ENCODE measurements around the gene TIRAP.

TIRAP gene

GRCh38 chr11:126327281-126328000 is 44.5 kb downstream of the TIRAP start:
- DNase-seq (ENCODE audit: low read depth) = no peak

GRCh38 chr11:126328001-126328390 is 45.1 kb downstream of the TIRAP start:
- no peak for DNase-seq (ENCODE audit: low read depth)

DNA sequence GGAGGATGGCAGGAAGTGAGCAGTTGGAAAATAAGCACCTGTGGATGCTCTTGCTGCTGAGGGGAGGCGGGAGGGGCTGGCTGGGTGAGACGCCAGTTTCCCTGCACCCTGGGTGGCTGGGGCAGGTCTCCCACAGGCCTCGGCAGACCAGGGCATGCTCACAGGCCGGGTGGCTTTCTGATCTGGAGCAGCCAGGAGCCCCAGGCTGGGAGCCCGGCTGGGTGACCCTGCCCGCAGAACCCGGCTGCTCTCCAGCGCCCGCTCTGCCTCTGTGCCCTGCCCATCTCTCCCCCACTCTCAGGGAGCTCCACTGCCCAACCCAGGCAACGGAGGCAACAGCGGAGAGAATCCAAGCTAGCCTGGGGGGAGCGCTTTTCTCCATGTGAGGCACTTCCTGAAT is 45.6 kb downstream of the TIRAP start:
- no peak for DNase-seq (ENCODE audit: low read depth)

GRCh38 chr11:126328938-126329643 is 46.2 kb downstream of the TIRAP start:
- DNase-seq (ENCODE audit: low read depth) = no peak

DNA sequence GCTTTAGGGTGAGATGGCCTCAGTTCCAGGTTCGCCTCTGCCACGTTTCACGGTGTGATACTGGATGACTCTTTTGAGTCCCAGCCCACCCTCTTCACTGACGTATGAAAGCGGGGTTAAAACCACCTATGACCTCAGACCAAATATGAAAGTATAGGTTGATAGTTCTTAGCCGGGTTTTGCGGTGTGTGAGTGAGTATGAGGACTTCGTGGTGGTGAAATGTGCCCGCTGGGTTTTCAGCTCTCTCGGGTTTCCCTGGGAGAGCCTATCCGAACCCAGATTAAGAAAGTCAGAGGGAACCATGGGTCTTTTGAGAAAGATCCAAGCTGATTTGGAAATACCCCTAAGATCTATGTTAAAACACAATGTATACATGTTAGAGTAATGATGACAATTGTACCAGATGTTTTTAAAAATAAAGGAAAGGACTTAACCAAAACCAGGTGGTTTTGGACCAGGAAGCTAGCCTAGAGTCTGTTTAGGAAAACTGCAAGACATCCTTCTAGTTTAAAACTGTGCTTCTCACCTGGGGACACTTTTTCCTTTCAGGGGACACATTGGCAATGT is 46.8 kb downstream of the TIRAP start:
- DNase-seq (ENCODE audit: low read depth) = no peak

GRCh38 chr11:126331286-126331685 is 48.4 kb downstream of the TIRAP start:
- no peak for DNase-seq (ENCODE audit: low read depth)

- DNase-seq (ENCODE audit: low read depth) = no peak
Measured at GRCh38 chr11:126332221-126332711, 49.4 kb downstream of the TIRAP start.

DNA sequence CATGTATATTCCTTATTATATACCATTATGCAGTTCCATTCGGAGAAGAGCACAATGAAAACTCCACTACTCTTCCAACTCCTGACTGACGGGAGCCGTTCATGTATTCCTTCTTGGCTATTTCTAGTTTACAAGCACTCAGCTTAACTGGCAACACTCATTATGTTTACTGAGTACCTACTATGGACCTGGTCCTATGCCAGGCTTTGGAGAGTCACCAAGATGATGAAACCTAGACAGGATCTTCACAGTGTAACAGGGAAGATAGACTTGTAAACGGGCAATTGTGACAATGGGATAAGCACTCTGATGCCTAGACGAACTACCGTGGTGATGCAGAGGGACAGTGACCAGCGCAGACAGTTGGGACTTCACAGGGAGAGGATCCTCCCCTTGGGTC is 50.2 kb downstream of the TIRAP start:
- no peak for DNase-seq (ENCODE audit: low read depth)

- DNase-seq (ENCODE audit: low read depth) = no peak
Measured at GRCh38 chr11:126334659-126335462, 52.0 kb downstream of the TIRAP start.

GRCh38 chr11:126335463-126335760 is 52.5 kb downstream of the TIRAP start:
- DNase-seq (ENCODE audit: low read depth) = no peak

- no peak for DNase-seq (ENCODE audit: low read depth)
Measured at GRCh38 chr11:126336138-126336541, 53.2 kb downstream of the TIRAP start.

- DNase-seq (ENCODE audit: low read depth) = no peak
Measured at GRCh38 chr11:126336671-126337101, 53.8 kb downstream of the TIRAP start.

DNA sequence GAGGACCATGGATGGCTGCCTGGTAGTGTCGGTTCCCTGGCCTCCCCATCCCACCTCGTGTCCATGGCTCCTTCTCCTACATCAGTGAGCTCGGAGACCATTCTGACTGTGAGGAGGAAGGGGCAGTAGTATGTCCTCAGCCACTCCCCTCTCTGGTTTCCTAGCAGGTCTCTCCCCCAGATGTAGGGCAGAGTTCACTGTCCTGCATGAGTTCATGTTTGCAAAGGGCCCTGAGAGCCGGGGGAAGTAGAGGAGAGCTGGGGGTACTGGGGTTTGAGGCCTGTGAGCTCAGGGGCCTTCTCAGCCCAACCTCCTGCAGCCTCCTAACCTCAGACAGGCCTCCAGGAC is 54.2 kb downstream of the TIRAP start:
- no peak for DNase-seq (ENCODE audit: low read depth)

DNA sequence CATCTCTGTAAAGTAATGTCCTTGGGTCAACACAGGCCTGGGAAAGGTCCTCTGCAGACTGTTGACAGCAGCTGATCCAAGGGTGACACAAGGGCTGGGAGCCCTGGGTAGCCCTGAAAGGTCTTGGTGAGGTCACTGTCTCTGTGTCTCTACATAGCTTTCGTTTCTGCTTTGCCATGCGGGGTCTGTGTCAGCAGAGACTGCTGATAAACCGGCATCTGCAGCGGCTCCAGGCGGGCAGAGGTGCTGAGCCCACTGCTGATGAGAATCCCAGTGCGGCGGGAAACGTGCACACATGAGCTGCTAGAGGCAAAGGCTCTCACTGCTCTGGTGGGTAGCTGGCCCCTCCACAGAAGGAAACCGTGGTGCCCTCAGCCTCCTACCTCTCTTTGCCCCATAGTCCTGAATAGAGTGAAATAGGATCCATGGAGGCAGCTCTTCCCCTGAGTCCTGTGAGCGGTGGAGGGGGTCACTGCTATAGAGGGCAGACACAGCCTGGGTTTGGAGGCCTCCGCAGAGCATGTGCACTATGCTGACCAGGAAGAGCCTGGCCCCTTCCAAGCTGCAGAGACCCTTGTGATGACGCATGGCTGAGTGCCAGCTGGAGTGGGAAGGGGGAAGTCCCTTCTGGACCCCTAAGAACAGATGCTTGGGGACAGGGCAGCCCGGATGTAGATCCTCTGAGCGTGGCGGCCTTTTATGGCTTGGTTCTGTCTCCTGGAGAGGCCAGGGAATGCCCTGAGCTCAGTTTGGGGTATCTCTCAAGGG is 54.8 kb downstream of the TIRAP start:
- DNase-seq (ENCODE audit: low read depth) = no peak

DNA sequence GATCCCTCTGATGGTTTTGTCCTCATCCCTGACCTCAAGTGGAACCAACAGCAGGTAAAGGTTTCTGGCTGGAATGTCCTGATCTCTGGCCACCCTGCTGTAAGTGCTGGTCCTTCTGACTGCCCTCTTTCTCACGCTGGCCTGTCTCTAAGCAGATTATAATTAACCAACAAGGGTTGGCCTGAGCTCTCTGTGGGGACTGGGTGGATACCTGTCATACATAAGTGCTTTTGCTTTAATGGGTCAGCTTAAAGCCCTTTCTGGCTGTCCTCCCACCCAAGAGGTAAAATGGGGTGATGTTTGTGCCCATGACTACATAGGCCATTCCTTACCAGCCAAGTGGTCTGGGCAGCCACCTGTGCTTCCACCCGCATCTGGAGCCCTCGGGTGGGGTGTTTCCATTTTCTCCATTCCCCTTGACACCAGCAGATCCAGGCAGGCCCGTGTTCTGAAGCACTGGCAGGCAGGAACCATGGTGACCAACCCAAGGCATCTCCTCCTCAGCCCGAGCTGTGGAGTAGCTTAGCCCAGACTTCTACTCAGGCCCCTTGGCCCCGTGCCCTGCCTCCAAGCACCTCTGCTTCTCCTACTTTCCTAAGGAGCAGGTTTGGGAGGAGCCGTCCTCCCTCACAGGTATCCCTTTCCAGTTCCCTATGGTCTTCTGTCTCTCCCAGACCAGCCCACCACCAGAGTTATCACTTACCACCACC is 55.6 kb downstream of the TIRAP start:
- DNase-seq (ENCODE audit: low read depth) = no peak

- DNase-seq (ENCODE audit: low read depth) = no peak
Measured at GRCh38 chr11:126339073-126339862, 56.4 kb downstream of the TIRAP start.

GRCh38 chr11:126339863-126340434 is 57.1 kb downstream of the TIRAP start:
- DNase-seq (ENCODE audit: low read depth) = no peak

DNA sequence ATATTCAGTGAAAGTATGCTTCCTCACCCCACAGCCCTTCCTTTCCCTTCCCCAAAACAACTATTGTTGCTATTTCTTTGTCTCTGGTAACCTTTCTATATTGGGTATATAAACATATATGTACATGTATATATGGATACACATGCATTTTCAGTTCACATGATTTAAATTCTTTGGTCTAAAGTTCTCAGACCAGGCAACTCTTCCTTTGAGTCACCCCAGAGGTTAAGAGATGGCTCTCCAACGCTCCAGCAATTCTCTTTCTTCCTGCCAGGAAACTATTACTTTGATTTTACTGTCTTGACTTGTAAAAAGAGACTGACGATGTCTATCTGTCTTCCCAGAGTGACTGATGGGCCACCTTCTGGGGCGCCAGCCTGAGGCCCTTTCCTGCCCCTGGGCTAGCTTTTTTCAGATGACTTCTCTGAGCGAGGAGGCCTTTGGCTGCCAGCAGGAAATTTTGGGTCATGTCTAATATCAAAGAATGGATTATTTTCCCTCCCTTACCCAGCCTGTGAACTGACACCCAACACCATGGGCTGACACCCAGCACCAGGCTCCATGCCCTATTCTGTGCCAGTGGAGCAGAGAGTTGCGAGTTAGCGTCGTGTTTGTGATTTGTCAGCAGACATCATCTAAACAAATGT is 58.2 kb downstream of the TIRAP start:
- no peak for DNase-seq (ENCODE audit: low read depth)

DNA sequence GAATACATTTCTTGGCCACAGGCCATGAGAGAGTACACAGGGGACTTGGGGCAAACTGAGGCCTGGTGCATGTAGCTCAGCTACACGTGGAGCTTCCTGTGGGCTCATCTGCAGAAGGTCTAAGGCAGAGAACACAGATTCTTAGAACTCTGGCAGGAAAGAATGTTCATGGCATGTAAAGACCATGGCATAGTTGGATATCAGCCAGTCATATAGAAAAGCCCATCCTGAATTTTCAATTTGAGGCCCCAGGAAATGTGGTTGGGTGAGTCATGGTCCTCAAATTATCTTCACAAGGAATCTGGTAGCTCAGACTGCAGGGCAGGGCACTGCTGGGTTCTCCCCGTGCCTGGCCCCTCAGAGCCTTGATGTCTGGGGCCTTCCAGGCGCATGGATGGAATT is 58.9 kb downstream of the TIRAP start:
- DNase-seq (ENCODE audit: low read depth) = peak; percentile 80

DNA sequence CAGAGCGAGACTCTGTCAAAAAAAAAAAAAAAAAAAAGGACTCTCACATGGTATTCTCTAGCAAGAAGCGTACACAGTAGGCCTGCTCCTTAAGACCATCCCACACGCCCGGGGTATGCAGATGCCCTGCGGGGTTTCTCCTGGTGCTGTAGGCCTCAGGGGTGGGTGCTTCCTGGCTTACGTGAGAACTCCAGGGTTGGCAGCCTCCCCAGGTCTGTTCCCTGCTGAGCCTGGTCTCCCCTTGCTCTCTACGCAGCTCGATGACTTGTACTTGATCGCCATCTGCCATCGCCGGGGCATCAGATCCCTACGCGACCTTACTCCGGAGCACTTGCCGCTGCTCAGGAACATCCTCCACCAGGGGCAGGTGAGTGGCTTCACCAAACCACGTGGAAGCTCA is 60.2 kb downstream of the TIRAP start:
- DNase-seq (ENCODE audit: low read depth) = no peak
